ENCODE measurements around the gene SH3BGRL2. TPM values are rescaled to one million over a fixed set of nuclear protein-coding genes. Genes with fewer than 3 reads are reported as not detected.

The SH3BGRL2 gene
- total RNA-seq, 1 experiment from 2014 or later: 13.8 TPM

- peaks cover 10% of the 10 kb centered on the region; the same call in 1 of the 2 replicates for H3K27me3 Mint-ChIP-seq (ENCODE audit: low read depth)
- H3K4me1 Mint-ChIP-seq: peaks cover 44% of the 10 kb centered on the region
- no peaks in the 10 kb centered on the region for H3K9me3 Mint-ChIP-seq
- POLR2A ChIA-PET: no interaction called here
- TF ChIP-seq ELF4 (CRISPR knock-in tag; IDR thresholded peaks at IDR 0.05; ENCODE audit: low read depth) (no peak), CTCF (IDR thresholded peaks at IDR 0.05) (0 out of 2 replicates have a peak, but pooled peaks have one; percentile 25), GABPB1 (CRISPR knock-in tag; IDR thresholded peaks at IDR 0.05) (no peak)
- CTCF ChIA-PET: interaction anchor here (0.7 to 1.5 kb wide), 8 partner anchors 10 to 215 kb away, joined by 3 to 7 read pairs (median 3); no protein-coding TSS in a partner anchor
- no peak overlapping the region for H3K4me3 Mint-ChIP-seq
- DNase-seq (ENCODE audit: low spot score) (peak; percentile 41), ATAC-seq (peak; percentile 88)
- H3K27ac Mint-ChIP-seq: no peak overlapping the region
- H3K36me3 Mint-ChIP-seq: no peaks in the 10 kb centered on the region
Observed at GRCh38 chr6:79646006-79646405, 14.9 kb downstream of the SH3BGRL2 start.

- ChIA-PET POLR2A (no interaction called here), CTCF (interaction anchor here (0.7 to 1.5 kb wide), 7 partner anchors 10 to 215 kb away, joined by 3 to 7 read pairs (median 3); no protein-coding TSS in a partner anchor)
- DNase-seq (ENCODE audit: low spot score) (no peak), ATAC-seq (no peak)
- Mint-ChIP-seq H3K27me3 (ENCODE audit: low read depth) (peaks cover 10% of the 10 kb centered on the region; the same call in 1 of the 2 replicates), H3K4me1 (peaks cover 44% of the 10 kb centered on the region), H3K9me3 (no peaks in the 10 kb centered on the region), H3K27ac (no peak overlapping the region), H3K36me3 (no peaks in the 10 kb centered on the region), H3K4me3 (no peak overlapping the region)
- TF ChIP-seq AFF4 (CRISPR knock-in tag; IDR thresholded peaks at IDR 0.05; ENCODE audit: borderline replicate concordance): no peak
- TF ChIP-seq, protein P1, sequence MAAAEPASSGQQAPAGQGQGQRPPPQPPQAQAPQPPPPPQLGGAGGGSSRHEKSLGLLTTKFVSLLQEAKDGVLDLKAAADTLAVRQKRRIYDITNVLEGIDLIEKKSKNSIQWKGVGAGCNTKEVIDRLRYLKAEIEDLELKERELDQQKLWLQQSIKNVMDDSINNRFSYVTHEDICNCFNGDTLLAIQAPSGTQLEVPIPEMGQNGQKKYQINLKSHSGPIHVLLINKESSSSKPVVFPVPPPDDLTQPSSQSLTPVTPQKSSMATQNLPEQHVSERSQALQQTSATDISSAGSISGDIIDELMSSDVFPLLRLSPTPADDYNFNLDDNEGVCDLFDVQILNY (CRISPR knock-in tag; IDR thresholded peaks at IDR 0.05): no peak
- TF ChIP-seq ETV6 (CRISPR knock-in tag; IDR thresholded peaks at IDR 0.05): no peak
- no peak for TF ChIP-seq KAT7 (CRISPR knock-in tag; IDR thresholded peaks at IDR 0.05; ENCODE audit: borderline replicate concordance)
- no peak for TF ChIP-seq RELA (CRISPR knock-in tag; IDR thresholded peaks at IDR 0.05; ENCODE audit: borderline replicate concordance)
- no peak for TF ChIP-seq SOX15 (CRISPR knock-in tag; IDR thresholded peaks at IDR 0.05)
- no peak for TF ChIP-seq IRF2 (CRISPR knock-in tag; IDR thresholded peaks at IDR 0.05; ENCODE audit: borderline replicate concordance, low read depth)
Observed at GRCh38 chr6:79646561-79646960, 15.4 kb downstream of the SH3BGRL2 start.

DNA sequence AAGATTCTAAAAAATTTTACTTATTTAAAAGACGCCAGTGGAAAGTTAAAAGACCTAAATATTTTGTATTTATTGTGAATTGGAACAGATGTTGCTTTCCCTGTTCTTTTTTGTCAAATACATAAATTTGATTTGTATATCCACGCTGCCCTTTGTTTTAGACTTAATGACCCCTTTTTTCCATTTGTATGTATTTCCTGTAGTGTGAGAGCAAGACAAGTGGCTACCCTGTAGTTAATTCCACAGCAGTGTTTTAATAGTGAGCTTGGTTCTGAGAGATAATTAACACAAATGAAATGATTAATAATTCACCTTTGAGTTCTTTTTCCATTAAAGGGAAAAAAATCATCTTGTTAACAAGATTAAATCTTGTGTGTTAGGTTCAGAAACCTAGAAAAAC, 16.6 kb downstream of the SH3BGRL2 start:
- H3K27ac Mint-ChIP-seq: no peak overlapping the region
- ChIA-PET CTCF (interaction anchor here (1.0 to 1.6 kb wide), 2 partner anchors 25 to 47 kb away, joined by 3 to 7 read pairs; no protein-coding TSS in a partner anchor), POLR2A (no interaction called here)
- no peak overlapping the region for H3K4me3 Mint-ChIP-seq
- DNase-seq (ENCODE audit: low spot score) (no peak), ATAC-seq (0 out of 2 replicates have a peak, but pooled peaks have one; percentile 21)
- H3K27me3 Mint-ChIP-seq (ENCODE audit: low read depth): peaks cover 10% of the 10 kb centered on the region; the same call in 1 of the 2 replicates
- TF ChIP-seq, protein P2, sequence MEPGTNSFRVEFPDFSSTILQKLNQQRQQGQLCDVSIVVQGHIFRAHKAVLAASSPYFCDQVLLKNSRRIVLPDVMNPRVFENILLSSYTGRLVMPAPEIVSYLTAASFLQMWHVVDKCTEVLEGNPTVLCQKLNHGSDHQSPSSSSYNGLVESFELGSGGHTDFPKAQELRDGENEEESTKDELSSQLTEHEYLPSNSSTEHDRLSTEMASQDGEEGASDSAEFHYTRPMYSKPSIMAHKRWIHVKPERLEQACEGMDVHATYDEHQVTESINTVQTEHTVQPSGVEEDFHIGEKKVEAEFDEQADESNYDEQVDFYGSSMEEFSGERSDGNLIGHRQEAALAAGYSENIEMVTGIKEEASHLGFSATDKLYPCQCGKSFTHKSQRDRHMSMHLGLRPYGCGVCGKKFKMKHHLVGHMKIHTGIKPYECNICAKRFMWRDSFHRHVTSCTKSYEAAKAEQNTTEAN (CRISPR knock-in tag; IDR thresholded peaks at IDR 0.05): no peak
- TF ChIP-seq MXD4 (CRISPR knock-in tag; IDR thresholded peaks at IDR 0.05; ENCODE audit: borderline replicate concordance): no peak
- TF ChIP-seq, protein P3, sequence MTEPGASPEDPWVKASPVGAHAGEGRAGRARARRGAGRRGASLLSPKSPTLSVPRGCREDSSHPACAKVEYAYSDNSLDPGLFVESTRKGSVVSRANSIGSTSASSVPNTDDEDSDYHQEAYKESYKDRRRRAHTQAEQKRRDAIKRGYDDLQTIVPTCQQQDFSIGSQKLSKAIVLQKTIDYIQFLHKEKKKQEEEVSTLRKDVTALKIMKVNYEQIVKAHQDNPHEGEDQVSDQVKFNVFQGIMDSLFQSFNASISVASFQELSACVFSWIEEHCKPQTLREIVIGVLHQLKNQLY (CRISPR knock-in tag; IDR thresholded peaks at IDR 0.05): no peak
- H3K4me1 Mint-ChIP-seq: peaks cover 44% of the 10 kb centered on the region
- no peaks in the 10 kb centered on the region for H3K9me3 Mint-ChIP-seq
- H3K36me3 Mint-ChIP-seq: no peaks in the 10 kb centered on the region
